Astrocyte (in vitro differentiated cells and primary cell): Measurements from ENCODE around the gene RAVER2. TPM values are rescaled to one million over a fixed set of nuclear protein-coding genes. Genes with fewer than 3 reads are reported as not detected.

Experiments used
- DNase-seq: peaks from one replicate; pipeline ENCODE4 v3.0.0-alpha.2; 2010; ENCODE audit warnings: low read depth
- FAIRE-seq: peaks from 2 replicates; lab custom pipeline; 2011; peaks lifted over from hg19 to GRCh38; lab: Jason Lieb, UNC
- H2AFZ ChIP-seq: 2 replicates; pipeline ENCODE4 v1.6.0; 2012; ENCODE audit warnings: low read depth, low read length, inconsistent platforms
- H3K27ac ChIP-seq: 2 replicates; pipeline ENCODE4 v1.5.1; 2011; ENCODE audit warnings: low read depth, low read length, inconsistent platforms
- H3K27me3 ChIP-seq: 2 replicates; pipeline ENCODE4 v1.6.0; 2011; ENCODE audit warnings: low read length, inconsistent platforms; ENCODE audit not compliant: insufficient read depth
- H3K36me3 ChIP-seq: 2 replicates; pipeline ENCODE4 v1.5.1; 2011; ENCODE audit warnings: low read length, inconsistent platforms; ENCODE audit not compliant: insufficient read depth
- H3K4me1 ChIP-seq: 2 replicates; pipeline ENCODE4 v1.5.1; 2011; ENCODE audit warnings: low read length, inconsistent platforms; ENCODE audit not compliant: insufficient read depth
- H3K4me2 ChIP-seq: 2 replicates; pipeline ENCODE4 v1.6.0; 2012; ENCODE audit warnings: low read length, inconsistent platforms
- H3K4me3 ChIP-seq: 2 replicates; pipeline ENCODE4 v1.5.1; 2011; ENCODE audit warnings: low read depth, mild to moderate bottlenecking, low read length, inconsistent platforms; ENCODE audit not compliant: insufficient read depth
- H3K79me2 ChIP-seq: 2 replicates; pipeline ENCODE4 v1.6.0; 2012; ENCODE audit warnings: mild to moderate bottlenecking, low read length, inconsistent platforms; ENCODE audit not compliant: insufficient read depth
- H3K9ac ChIP-seq: 2 replicates; pipeline ENCODE4 v1.6.0; 2012; ENCODE audit warnings: mild to moderate bottlenecking, low read length, inconsistent platforms
- H3K9me3 ChIP-seq: 2 replicates; pipeline ENCODE4 v1.5.1; 2012; ENCODE audit warnings: low read depth, mild to moderate bottlenecking, low read length, inconsistent platforms; ENCODE audit not compliant: insufficient read depth
- H4K20me1 ChIP-seq: 2 replicates; pipeline ENCODE4 v1.6.0; 2012; ENCODE audit warnings: low read length, inconsistent platforms; ENCODE audit not compliant: insufficient read depth
- H3K27ac Mint-ChIP-seq: one replicate; pipeline ENCODE4 v1.8.0; 2021; ENCODE audit warnings: mild to moderate bottlenecking, mixed read lengths; ENCODE audit not compliant: unreplicated experiment
- H3K27me3 Mint-ChIP-seq: one replicate; pipeline ENCODE4 v1.8.0; 2021; ENCODE audit warnings: low read depth, mixed read lengths; ENCODE audit not compliant: unreplicated experiment
- H3K36me3 Mint-ChIP-seq: one replicate; pipeline ENCODE4 v1.8.0; 2021; ENCODE audit warnings: low read depth, mixed read lengths; ENCODE audit not compliant: unreplicated experiment
- H3K4me1 Mint-ChIP-seq: one replicate; pipeline ENCODE4 v1.8.0; 2021; ENCODE audit warnings: low read depth, mixed read lengths; ENCODE audit not compliant: unreplicated experiment
- H3K4me3 Mint-ChIP-seq: one replicate; pipeline ENCODE4 v1.8.0; 2021; ENCODE audit warnings: mild to moderate bottlenecking, moderate library complexity, mixed read lengths; ENCODE audit not compliant: unreplicated experiment
- H3K9me3 Mint-ChIP-seq: one replicate; pipeline ENCODE4 v1.8.0; 2021; ENCODE audit warnings: mild to moderate bottlenecking, mixed read lengths; ENCODE audit not compliant: unreplicated experiment
- EZH2 ChIP-seq: IDR thresholded peaks from 2 replicates; pipeline ENCODE4 v1.6.1; 2012; ENCODE audit warnings: mild to moderate bottlenecking, low read length, inconsistent platforms; ENCODE audit not compliant: insufficient read depth
- total RNA-seq: library from RNA; stranded (reverse); gene quantifications from 2 replicates; pipeline ENCODE4 v1.2.1, GENCODE V29; 2021
- TF ChIP-seq, protein P1 (sequence below): IDR thresholded peaks from 2 replicates; pipeline ENCODE4 v1.5.1; 2011; ENCODE audit warnings: low read depth, mild to moderate bottlenecking, inconsistent platforms, low read length, moderate library complexity; ENCODE audit not compliant: insufficient read depth

RAVER2 gene
- total RNA-seq, 1 donor from 2014 or later = 7.1 TPM

- H3K4me3 Mint-ChIP-seq = no peak overlapping the region
- Histone ChIP-seq H3K27ac (no peak overlapping the region), H3K4me1 (no peaks in the 10 kb centered on the region), H3K4me3 (no peak overlapping the region), H3K9me3 (no peaks in the 10 kb centered on the region), H4K20me1 (peaks cover 12% of the 10 kb centered on the region), H3K27me3 (no peaks in the 10 kb centered on the region), H3K9ac (no peak overlapping the region), H3K4me2 (no peak overlapping the region), H3K79me2 (no peaks in the 10 kb centered on the region), H3K36me3 (peaks cover 46% of the 10 kb centered on the region), H2AFZ (no peak overlapping the region)
- H3K9me3 Mint-ChIP-seq = no peaks in the 10 kb centered on the region
- no peak overlapping the region for H3K27ac Mint-ChIP-seq
- peaks cover 3% of the 10 kb centered on the region for H3K4me1 Mint-ChIP-seq
- FAIRE-seq = no peak
- no peak for DNase-seq
- H3K36me3 Mint-ChIP-seq = peaks cover 40% of the 10 kb centered on the region
- no peak for TF ChIP-seq EZH2
- TF ChIP-seq, protein P1, sequence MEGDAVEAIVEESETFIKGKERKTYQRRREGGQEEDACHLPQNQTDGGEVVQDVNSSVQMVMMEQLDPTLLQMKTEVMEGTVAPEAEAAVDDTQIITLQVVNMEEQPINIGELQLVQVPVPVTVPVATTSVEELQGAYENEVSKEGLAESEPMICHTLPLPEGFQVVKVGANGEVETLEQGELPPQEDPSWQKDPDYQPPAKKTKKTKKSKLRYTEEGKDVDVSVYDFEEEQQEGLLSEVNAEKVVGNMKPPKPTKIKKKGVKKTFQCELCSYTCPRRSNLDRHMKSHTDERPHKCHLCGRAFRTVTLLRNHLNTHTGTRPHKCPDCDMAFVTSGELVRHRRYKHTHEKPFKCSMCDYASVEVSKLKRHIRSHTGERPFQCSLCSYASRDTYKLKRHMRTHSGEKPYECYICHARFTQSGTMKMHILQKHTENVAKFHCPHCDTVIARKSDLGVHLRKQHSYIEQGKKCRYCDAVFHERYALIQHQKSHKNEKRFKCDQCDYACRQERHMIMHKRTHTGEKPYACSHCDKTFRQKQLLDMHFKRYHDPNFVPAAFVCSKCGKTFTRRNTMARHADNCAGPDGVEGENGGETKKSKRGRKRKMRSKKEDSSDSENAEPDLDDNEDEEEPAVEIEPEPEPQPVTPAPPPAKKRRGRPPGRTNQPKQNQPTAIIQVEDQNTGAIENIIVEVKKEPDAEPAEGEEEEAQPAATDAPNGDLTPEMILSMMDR = no peak
- no peaks in the 10 kb centered on the region for H3K27me3 Mint-ChIP-seq
Measured at GRCh38 chr1:64857347-64857746, 112.5 kb downstream of the RAVER2 start.

DNA sequence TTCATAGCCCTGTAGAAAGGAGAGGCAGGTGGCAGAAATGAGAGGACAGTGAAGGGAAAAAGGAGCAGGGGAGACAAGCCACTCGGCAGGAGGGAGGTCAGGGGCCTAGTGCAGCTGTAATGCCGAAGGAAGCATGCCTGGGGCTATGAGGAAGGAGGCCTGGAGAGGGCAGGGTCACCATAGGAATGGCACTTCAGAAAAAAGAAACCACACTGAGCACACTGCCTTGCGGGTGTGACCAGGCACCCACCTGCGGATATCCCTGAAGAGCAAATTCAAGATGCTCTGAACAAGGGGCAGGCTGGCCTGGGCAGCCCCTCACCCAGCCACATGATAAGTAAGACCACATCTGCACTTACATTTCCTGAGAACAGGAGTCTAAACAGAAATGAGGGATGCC is 116.7 kb downstream of the RAVER2 start:
- no peak for FAIRE-seq

More for the DNA sequence above, 116.7 kb downstream of the RAVER2 start:
- TF ChIP-seq, protein P1 = peak; percentile 13
- TF ChIP-seq EZH2 = no peak
- no peaks in the 10 kb centered on the region for H3K9me3 Mint-ChIP-seq
- no peak overlapping the region for H2AFZ ChIP-seq
- peaks cover 19% of the 10 kb centered on the region for H4K20me1 ChIP-seq
- no peak overlapping the region for H3K4me3 ChIP-seq
- H3K4me2 ChIP-seq = no peak overlapping the region
- H3K27me3 Mint-ChIP-seq = no peaks in the 10 kb centered on the region
- H3K9ac ChIP-seq = no peak overlapping the region
- no peak overlapping the region for H3K4me3 Mint-ChIP-seq
- H3K27ac Mint-ChIP-seq = no peak overlapping the region
- H3K4me1 Mint-ChIP-seq = peaks cover 3% of the 10 kb centered on the region
- no peak overlapping the region for H3K27ac ChIP-seq
- no peaks in the 10 kb centered on the region for H3K79me2 ChIP-seq
- peaks cover 23% of the 10 kb centered on the region for H3K36me3 Mint-ChIP-seq
- no peaks in the 10 kb centered on the region for H3K4me1 ChIP-seq
- H3K36me3 ChIP-seq = peaks cover 34% of the 10 kb centered on the region
- no peaks in the 10 kb centered on the region for H3K9me3 ChIP-seq
- DNase-seq = no peak
- no peaks in the 10 kb centered on the region for H3K27me3 ChIP-seq
